Liver (tissue), 9 donors: ENCODE measurements around the gene METTL5. TPM values are rescaled to one million over a fixed set of nuclear protein-coding genes. Genes with fewer than 3 reads are reported as not detected.

ENCODE experiments used
- DNase-seq: peaks from one replicate; pipeline ENCODE4 v3.0.0-alpha.2; 2017; ENCODE audit warnings: low spot score
- H3K27ac ChIP-seq, 2 donors: one replicate each; pipeline ENCODE4 v1.7.0; 2013; ENCODE audit warnings: inconsistent platforms in 2 of 2, low read length in 2 of 2, control low read depth in 1 of 2, low read depth in 1 of 2, mild to moderate bottlenecking in 1 of 2
- H3K27me3 ChIP-seq, 4 donors: one replicate each; pipeline versions ENCODE4 v1.6.1 to v1.7.0; 2013; ENCODE audit warnings: low read length in 3 of 4, inconsistent platforms in 1 of 4, mild to moderate bottlenecking in 1 of 4, moderate library complexity in 1 of 4; ENCODE audit not compliant: control insufficient read depth in 4 of 4, insufficient read depth in 4 of 4
- H3K36me3 ChIP-seq, 4 donors: one replicate each; pipeline versions ENCODE4 v1.6.1 to v1.7.0; 2013; ENCODE audit warnings: low read length in 3 of 4, mild to moderate bottlenecking in 3 of 4, low read depth in 1 of 4, moderate library complexity in 1 of 4; ENCODE audit not compliant: control insufficient read depth in 4 of 4, insufficient read depth in 3 of 4
- H3K4me1 ChIP-seq, 4 donors: one replicate each; pipeline versions ENCODE4 v1.6.1 to v1.7.0; 2013; ENCODE audit warnings: low read length in 3 of 4, mild to moderate bottlenecking in 3 of 4, moderate library complexity in 1 of 4; ENCODE audit not compliant: control insufficient read depth in 4 of 4, insufficient read depth in 4 of 4
- H3K4me3 ChIP-seq, 3 donors: one replicate each; pipeline versions ENCODE4 v1.6.1 to v1.7.0; 2013; ENCODE audit warnings: low read length in 3 of 3, control low read depth in 1 of 3, low read depth in 1 of 3, mild to moderate bottlenecking in 1 of 3
- H3K9ac ChIP-seq, 2 donors: one replicate each; pipeline ENCODE4 v1.7.0; 2013; ENCODE audit warnings: low read length in 2 of 2, mild to moderate bottlenecking in 2 of 2, moderate library complexity in 2 of 2, control low read depth in 1 of 2, low read depth in 1 of 2
- H3K9me3 ChIP-seq, 4 donors: one replicate each; pipeline versions ENCODE4 v1.6.1 to v1.7.0; 2013; ENCODE audit warnings: low read length in 3 of 4; ENCODE audit not compliant: control insufficient read depth in 4 of 4
- EGR1 ChIP-seq, 2 donors: IDR thresholded peaks; 2 replicates each; pipeline ENCODE4 v1.6.1; 2016 to 2018; ENCODE audit warnings: antibody characterized with exemption in 2 of 2, low read depth in 2 of 2
- FOXA1 ChIP-seq: IDR thresholded peaks from 2 replicates; pipeline ENCODE4 v1.6.1; 2016; ENCODE audit warnings: antibody characterized with exemption
- FOXA2 ChIP-seq: IDR thresholded peaks from 2 replicates; pipeline ENCODE4 v1.6.1; 2016; ENCODE audit warnings: antibody characterized with exemption
- HNF4G ChIP-seq: IDR thresholded peaks from 2 replicates; pipeline ENCODE4 v1.6.1; 2016; ENCODE audit warnings: antibody characterized with exemption
- NR2F2 ChIP-seq: IDR thresholded peaks from 2 replicates; pipeline ENCODE4 v1.6.1; 2016; ENCODE audit warnings: antibody characterized with exemption
- REST ChIP-seq: IDR thresholded peaks from 2 replicates; pipeline ENCODE4 v1.6.1; 2016; ENCODE audit warnings: antibody characterized with exemption, mild to moderate bottlenecking
- RXRA ChIP-seq, 2 donors: IDR thresholded peaks; 2 replicates each; pipeline ENCODE4 v1.6.1; 2017 to 2018; ENCODE audit warnings: antibody characterized with exemption in 2 of 2, mild to moderate bottlenecking in 1 of 2
- SP1 ChIP-seq: IDR thresholded peaks from 2 replicates; pipeline ENCODE4 v1.6.1; 2018; ENCODE audit warnings: antibody characterized with exemption, mild to moderate bottlenecking
- YY1 ChIP-seq: IDR thresholded peaks from 2 replicates; pipeline ENCODE4 v1.6.1; 2016; ENCODE audit warnings: antibody characterized with exemption, mild to moderate bottlenecking
- WGBS: extraction: QIAGEN DNeasy Blood & Tissue Kit; methylation state at CpG from one replicate; pipeline ENCODE4 v1.1.7; 2013; 5-methylcytosine and 5-hydroxymethylcytosine counted together
- polyA plus RNA-seq, 2 donors: library from polyadenylated mRNA; stranded (reverse) in 1 of 2; unstranded in 1 of 2; fragments of 200-250 nt in 1 of 2; fragments of >200 nt in 1 of 2; fragmentation: Nextera tagmentation in 1 of 2; extraction: Ambion mirVana in 1 of 2; gene quantifications; one replicate each; pipeline versions ENCODE4 v1.2.1 to v1.2.3, GENCODE V29; 2013 to 2015
- total RNA-seq, 2 donors: library from RNA; depleted of rRNA; stranded (reverse); fragments of >200 nt; gene quantifications; one replicate each; pipeline ENCODE4 v1.2.3, GENCODE V29; 2014
- TF ChIP-seq, protein P1 (sequence below): IDR thresholded peaks from 2 replicates; pipeline ENCODE4 v1.6.1; 2016; ENCODE audit warnings: antibody characterized with exemption
- TF ChIP-seq, protein P2 (sequence below): fragments of 150-350 bp; IDR thresholded peaks from 2 replicates; pipeline ENCODE4 v1.5.1; 2017; ENCODE audit warnings: improper control_type of control experiment, low read depth, low read length; ENCODE audit not compliant: missing input control
- TF ChIP-seq, protein P3 (sequence below): IDR thresholded peaks from 2 replicates; pipeline ENCODE4 v1.6.1; 2016; ENCODE audit warnings: antibody characterized with exemption
- donor health status: healthy.
- donor health status: healthy.
- donor health status: healthy.
- donor health status: healthy.
- donor health status: healthy.

The METTL5 gene
- total and polyA plus RNA-seq, 4 donors, result 15.4 to 35.6 (median 22.8) TPM

- TF ChIP-seq SP1 (no peak), REST (no peak), FOXA2 (no peak), FOXA1 (no peak), NR2F2 (no peak), RXRA (IDR thresholded peaks at IDR 0.05) (no peak)
- TF ChIP-seq, protein P1, sequence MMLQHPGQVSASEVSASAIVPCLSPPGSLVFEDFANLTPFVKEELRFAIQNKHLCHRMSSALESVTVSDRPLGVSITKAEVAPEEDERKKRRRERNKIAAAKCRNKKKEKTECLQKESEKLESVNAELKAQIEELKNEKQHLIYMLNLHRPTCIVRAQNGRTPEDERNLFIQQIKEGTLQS, result no peak
Observed at GRCh38 chr2:169798397-169798717, 26.3 kb downstream of the METTL5 start.

DNA sequence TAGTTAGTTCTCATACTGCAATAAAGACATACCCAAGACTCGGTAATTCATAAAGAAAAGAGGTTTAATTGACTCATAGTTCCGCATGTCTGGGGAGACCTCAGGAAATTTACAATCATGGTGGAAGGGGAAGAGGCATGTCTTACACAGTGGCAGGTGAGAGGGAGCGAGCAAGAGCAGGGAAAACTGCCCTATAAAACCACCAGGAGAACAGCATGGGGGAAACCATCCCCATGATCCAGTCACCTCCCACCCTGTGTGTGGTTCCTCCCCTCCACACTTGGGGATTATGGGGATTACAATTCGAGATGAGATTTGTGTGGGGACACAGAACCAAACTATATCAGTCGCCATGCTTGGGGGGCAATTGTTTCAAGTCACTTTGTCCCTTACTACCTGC, 27.1 kb downstream of the METTL5 start:
- H3K9me3 ChIP-seq, result no peaks in the 10 kb centered on the region
- H3K4me3 ChIP-seq, result no peak overlapping the region
- no peak for DNase-seq
- no peaks in the 10 kb centered on the region for H3K27me3 ChIP-seq
- WGBS, result 93% methylated on average over 5 of the region's 5 CpGs
- H3K9ac ChIP-seq, result no peak overlapping the region
- H3K27ac ChIP-seq, result no peak overlapping the region
- peaks cover 0 to 6% (median 4%) of the 10 kb centered on the region in 4 donors for H3K4me1 ChIP-seq
- TF ChIP-seq NR2F2 (no peak), HNF4G (no peak), EGR1 (IDR thresholded peaks at IDR 0.05; ENCODE audit: low read depth in 2 of 2) (no peak), REST (no peak), FOXA1 (no peak), RXRA (IDR thresholded peaks at IDR 0.05) (no peak), YY1 (no peak)
- TF ChIP-seq, protein P1, result no peak
- TF ChIP-seq, protein P2, sequence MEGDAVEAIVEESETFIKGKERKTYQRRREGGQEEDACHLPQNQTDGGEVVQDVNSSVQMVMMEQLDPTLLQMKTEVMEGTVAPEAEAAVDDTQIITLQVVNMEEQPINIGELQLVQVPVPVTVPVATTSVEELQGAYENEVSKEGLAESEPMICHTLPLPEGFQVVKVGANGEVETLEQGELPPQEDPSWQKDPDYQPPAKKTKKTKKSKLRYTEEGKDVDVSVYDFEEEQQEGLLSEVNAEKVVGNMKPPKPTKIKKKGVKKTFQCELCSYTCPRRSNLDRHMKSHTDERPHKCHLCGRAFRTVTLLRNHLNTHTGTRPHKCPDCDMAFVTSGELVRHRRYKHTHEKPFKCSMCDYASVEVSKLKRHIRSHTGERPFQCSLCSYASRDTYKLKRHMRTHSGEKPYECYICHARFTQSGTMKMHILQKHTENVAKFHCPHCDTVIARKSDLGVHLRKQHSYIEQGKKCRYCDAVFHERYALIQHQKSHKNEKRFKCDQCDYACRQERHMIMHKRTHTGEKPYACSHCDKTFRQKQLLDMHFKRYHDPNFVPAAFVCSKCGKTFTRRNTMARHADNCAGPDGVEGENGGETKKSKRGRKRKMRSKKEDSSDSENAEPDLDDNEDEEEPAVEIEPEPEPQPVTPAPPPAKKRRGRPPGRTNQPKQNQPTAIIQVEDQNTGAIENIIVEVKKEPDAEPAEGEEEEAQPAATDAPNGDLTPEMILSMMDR, result no peak
- TF ChIP-seq, protein P3, sequence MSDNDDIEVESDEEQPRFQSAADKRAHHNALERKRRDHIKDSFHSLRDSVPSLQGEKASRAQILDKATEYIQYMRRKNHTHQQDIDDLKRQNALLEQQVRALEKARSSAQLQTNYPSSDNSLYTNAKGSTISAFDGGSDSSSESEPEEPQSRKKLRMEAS, result no peak
- peaks cover 0 to 4% (median 0%) of the 10 kb centered on the region in 4 donors for H3K36me3 ChIP-seq

More at GRCh38 chr2:169798397-169798717, 26.3 kb downstream of the METTL5 start:
- Histone ChIP-seq H3K27me3 (no peaks in the 10 kb centered on the region), H3K4me1 (peaks cover 0 to 6% (median 4%) of the 10 kb centered on the region in 4 donors), H3K36me3 (peaks cover 0 to 4% (median 0%) of the 10 kb centered on the region in 4 donors), H3K9me3 (no peaks in the 10 kb centered on the region), H3K9ac (peak overlapping the region; percentile 48 to 60), H3K27ac (peak overlapping the region; percentile 70 to 79), H3K4me3 (peak overlapping the region; percentile 73 to 97 (median 85))
- 12% methylated on average over 4 of the region's 4 CpGs for WGBS
- no peak for DNase-seq
